ENCODE results near the gene RACGAP1.

RACGAP1 gene

DNA sequence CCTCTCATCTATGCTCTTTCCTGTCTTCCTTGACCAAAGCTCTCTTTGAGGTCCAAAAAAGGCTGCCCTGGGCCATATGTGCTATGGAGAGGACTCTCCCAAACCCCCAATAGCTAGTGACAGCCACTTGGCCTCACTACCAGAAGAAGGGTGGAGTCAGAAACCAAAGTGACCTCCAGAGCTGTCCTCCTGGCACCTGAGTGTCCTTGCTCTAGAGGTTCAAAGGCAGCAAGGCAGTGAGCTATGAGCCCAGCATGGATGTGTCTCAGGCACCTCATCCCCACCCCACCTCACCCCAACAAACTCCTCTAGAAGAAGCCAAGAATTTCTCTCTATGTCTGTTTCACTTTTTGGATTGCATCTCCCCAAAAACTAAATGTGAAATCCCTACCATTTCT lies 67.7 kb downstream of the RACGAP1 start:
- in situ Hi-C loops (cut with HindIII; ENCODE audit: low sequenced_read_pairs) = loop anchor here (10.0 kb wide), 1 partner anchor 107 kb away; no protein-coding TSS in a partner anchor

DNA sequence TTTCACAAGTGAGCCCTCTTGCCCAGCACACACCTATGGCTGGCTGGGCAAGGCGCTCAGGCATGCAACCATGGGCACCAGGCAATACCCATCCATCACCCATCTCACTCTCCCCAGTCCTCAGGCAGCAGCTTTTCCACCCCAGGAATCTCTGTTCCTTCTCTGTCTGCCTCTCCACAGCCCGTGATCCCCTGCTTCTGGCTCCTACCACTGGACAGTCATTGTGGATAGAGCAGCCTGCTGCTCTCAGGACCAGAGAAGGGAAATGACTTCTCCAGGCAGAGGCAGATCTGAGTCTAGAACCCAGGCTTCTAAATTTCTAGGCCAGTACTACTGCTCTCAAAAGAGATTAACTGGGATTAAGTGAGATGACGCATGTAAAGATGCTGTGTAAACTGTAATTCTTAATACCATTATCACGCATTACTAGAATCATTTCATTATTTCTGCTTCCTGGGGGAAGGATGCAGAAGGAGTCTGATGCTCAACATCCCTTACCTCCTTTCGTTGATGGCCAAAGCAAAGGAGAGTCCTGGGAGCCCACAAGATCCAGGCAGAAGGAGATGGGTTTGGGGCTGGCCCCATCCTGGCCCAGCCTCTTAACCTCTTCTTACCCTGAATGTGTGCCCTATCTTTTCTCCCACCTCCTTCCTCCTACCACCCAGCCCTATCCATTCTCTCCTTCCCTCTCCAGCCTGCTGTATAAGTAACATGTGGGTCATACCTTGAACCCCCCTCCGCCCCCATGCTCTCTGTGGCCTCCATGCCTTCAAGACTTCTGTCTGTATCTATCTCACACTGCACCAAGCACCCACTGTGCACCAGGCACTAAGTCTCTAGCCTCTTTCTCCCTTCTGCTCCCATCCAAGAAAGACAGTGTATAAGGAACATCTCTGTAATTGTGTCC lies 68.4 kb downstream of the RACGAP1 start:
- in situ Hi-C loops (cut with HindIII; ENCODE audit: low sequenced_read_pairs) = loop anchor here (10.0 kb wide), 1 partner anchor 108 kb away; no protein-coding TSS in a partner anchor

DNA sequence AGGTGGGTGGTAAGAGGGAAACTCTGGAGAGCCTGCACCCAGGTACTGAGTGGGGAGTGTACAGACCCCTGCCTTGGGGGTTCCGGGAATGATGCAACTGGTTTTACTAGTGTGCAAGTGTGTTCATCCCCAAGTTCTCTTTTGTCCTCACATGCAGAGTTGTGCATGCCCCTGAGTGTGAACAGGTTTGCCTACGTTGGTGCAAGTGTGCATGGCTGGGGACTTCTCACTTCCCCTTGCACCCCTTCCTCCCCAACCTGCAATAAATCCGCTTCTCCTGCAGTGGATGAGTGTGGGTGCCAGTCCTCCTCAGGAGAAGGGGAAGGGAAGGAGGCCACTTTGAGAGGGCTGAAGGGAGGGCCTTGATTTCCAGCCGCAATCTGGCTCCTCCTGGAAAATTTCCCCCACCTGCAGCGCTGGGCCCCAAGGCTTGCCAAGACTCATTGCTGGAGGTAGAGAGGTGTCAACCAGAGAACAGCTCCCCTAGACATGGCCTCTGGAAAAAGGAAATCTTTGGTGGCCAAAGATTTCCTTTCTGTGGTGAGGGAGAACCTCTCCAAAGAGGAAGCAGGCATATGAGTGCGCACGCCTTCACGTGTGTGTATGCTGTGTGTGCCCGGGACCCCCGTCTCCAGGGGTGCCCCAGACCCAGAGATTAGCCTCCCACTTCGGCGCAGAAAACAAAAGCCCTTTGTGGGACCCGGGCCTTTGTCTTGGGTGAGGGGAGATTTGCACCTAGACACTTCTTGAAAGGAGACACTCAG lies 69.2 kb downstream of the RACGAP1 start:
- in situ Hi-C loops (cut with HindIII; ENCODE audit: low sequenced_read_pairs) = loop anchor here (10.0 kb wide), 1 partner anchor 109 kb away; no protein-coding TSS in a partner anchor

DNA sequence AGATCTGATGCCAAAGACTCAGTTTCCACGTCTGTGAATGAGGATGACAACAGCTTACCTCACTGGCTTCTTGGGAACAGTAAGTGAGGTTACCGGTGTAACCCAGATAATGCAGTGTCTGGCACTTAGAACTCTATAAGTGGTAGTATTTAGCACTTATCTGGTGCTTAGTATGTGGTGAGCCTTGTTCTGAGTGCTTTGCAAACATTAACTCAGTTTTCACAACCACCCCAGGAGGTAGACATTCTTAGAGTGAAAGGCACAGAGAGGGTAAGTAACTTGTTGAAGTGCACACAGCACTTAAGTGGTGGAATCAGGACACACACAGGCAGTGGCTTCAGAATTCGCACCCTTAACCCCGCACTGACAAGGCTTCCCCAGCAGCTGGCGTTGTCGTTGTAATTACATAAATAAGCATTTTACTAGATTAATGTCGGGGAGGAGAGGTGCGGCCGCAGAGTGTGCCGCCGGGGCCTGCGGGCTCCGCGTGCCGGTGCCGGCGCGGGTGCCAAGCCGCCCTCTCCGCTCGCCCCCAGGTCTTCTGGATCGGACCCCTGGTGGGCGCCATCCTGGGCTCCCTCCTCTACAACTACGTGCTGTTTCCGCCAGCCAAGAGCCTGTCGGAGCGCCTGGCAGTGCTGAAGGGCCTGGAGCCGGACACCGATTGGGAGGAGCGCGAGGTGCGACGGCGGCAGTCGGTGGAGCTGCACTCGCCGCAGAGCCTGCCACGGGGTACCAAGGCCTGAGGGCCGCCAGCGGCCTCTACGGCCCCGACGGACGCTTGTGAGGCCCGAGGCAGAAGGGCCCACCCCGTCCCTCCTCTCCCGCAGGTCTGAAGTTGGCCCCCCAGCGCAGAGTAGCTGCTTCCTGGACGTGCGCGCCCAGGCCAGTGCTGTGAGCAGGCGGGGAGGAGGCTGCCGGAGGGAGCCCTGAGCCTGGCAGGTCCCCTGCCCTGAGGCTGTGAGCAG lies 70.1 kb downstream of the RACGAP1 start:
- in situ Hi-C loops (cut with HindIII; ENCODE audit: low sequenced_read_pairs) = loop anchor here (10.0 kb wide), 1 partner anchor 110 kb away; no protein-coding TSS in a partner anchor

GRCh38 chr12:49953961-49954846 lies 71.1 kb downstream of the RACGAP1 start:
- in situ Hi-C loops (cut with HindIII; ENCODE audit: low sequenced_read_pairs) = loop anchor here (10.0 kb wide), 1 partner anchor 111 kb away; no protein-coding TSS in a partner anchor

GRCh38 chr12:49953151-49953550 lies 72.1 kb downstream of the RACGAP1 start:
- in situ Hi-C loops (cut with HindIII; ENCODE audit: low sequenced_read_pairs) = loop anchor here (10.0 kb wide), 1 partner anchor 112 kb away; no protein-coding TSS in a partner anchor

DNA sequence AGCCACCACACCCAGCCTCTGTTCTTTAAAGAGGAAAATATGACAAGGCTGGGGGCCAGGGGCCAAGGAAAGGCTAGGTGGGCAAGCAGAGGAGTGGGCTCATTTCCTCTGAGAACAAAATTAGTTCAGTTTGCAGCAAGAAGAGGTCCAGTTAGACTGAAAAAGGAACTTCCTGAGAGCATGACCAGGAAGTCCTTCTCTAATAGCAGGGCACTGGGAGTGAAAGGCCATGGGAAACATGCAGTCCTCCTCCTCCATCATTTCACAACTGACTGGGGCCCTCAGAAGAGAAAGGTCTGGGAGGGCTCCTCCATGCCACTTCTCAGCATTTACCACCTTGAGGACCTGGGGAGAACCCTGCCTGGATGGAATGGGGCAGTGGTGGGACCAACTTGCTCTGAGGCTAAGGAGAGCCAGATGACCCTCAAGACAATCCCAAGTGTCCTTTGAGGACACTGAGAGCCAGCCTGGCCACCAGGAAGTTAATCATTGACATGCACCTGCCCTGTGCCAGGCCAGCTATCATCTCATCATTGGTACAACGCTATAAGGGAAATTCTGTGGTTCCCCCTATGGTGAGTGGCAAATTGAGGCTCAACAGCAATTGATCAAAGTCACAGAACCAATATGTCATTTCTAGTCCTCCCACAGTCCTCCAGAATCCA lies 72.8 kb downstream of the RACGAP1 start:
- in situ Hi-C loops (cut with HindIII; ENCODE audit: low sequenced_read_pairs) = loop anchor here (10.0 kb wide), 1 partner anchor 112 kb away; no protein-coding TSS in a partner anchor

GRCh38 chr12:49951411-49952240 lies 73.7 kb downstream of the RACGAP1 start:
- in situ Hi-C loops (cut with HindIII; ENCODE audit: low sequenced_read_pairs) = loop anchor here (10.0 kb wide), 1 partner anchor 113 kb away; no protein-coding TSS in a partner anchor

DNA sequence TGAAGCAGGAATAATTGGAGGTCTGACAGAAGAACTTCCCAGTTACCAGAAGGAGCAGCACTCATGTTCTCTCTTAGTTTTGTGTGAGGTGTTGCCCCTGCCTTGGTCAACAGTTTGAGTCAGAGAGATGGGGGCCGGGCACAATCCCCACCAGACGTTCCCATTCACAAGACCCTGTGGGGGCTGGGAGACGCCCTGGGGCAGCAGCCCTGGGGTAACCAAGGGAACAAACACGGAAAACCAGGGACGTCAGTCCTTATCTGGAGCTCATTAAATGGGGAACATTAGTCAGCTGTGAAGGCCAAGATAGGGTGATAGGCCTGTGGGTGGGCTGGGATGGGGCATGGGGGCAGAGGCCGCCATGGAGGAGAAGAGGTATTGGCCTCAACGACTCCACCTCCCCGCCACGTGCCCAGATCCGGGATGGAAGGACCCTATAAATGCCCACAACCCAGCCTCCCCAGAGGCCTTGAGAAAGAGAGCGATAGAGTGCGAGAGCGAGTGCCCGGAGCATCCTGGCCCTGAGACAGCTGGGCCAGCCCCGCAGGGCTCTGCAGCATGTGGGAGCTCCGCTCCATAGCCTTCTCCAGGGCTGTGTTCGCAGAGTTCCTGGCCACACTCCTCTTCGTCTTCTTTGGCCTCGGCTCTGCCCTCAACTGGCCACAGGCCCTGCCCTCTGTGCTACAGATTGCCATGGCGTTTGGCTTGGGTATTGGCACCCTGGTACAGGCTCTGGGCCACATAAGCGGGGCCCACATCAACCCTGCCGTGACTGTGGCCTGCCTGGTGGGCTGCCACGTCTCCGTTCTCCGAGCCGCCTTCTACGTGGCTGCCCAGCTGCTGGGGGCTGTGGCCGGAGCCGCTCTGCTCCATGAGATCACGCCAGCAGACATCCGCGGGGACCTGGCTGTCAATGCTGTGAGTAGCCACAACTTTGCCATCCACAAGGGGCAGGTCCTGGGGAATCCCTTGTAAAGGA lies 74.7 kb downstream of the RACGAP1 start, which contains the start of gene AQP2:
TSS of gene AQP2 (plus strand) at position 465 of the 979 bp plus-strand sequence. CDS start at position 559, 94 bp downstream.
- in situ Hi-C loops (cut with HindIII; ENCODE audit: low sequenced_read_pairs) = loop anchor here (10.0 kb wide), 1 partner anchor 114 kb away; no protein-coding TSS in a partner anchor

DNA sequence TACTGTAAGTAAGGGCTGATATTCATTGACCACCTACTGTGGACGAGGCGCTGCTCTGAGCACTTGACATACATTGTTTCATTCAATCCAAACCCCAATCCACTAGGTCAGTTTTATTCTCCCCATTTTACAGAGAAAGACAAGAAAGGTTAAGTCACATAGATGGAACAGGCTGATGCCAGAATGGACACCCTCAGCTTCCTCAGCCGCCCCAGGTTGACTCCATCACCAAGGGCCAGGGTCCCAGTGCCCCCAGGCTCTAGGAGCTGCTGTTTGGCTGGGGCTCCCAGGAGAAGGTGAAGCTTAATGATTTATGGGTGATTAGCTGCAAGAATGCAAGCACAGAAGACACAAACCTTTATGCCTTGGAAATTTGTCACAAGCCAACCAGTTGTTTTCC lies 75.4 kb downstream of the RACGAP1 start:
- in situ Hi-C loops (cut with HindIII; ENCODE audit: low sequenced_read_pairs) = loop anchor here (10.0 kb wide), 1 partner anchor 115 kb away; no protein-coding TSS in a partner anchor

DNA sequence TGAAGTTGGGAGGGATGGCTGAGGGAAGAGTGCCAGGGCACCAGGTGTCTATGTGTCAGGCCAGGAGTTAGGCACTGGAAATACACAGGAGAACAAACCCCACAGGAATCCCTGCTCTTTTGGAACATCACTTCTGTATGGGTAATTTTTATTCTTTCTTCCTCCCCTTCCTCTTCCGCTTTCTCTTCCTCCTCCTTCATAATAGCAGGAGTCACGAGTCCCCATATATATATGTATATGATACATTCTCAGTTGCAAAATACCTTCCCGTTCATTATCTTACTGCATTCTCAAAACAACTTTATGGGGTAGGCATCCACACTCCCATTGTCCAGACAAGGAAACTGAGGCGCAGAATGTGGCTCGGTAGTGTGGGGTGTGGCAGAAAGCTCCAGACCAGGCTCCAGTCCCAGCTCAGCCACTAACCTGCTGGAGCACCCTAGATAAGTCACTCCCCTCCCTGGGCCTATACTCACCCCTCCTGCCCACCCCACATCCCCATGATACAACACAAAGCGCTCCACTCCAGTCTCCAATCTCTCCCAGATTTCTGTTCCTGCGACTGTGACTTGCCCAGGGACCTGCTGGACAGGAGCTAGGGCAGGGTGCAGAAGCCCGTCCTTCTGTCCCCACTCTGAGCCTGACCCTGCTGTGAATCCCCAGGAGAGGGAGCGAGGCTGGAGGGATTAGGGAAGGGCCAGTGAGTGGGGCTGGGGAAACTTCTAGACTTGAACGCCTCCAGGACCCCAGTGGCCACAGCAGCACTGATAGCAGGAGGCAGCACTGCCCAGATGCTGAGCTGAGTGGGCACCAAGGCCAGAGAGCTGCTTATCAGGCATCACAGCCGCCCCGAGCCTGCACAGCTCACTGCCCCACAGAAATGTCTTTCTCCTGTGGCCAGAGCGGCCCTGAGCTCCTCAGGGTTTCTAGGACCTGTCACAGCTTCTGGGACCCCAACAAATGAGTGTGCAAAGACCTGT lies 76.1 kb downstream of the RACGAP1 start:
- in situ Hi-C loops (cut with HindIII; ENCODE audit: low sequenced_read_pairs) = no loop called here

GRCh38 chr12:49947593-49948226 lies 77.6 kb downstream of the RACGAP1 start:
- in situ Hi-C loops (cut with HindIII; ENCODE audit: low sequenced_read_pairs) = no loop called here

DNA sequence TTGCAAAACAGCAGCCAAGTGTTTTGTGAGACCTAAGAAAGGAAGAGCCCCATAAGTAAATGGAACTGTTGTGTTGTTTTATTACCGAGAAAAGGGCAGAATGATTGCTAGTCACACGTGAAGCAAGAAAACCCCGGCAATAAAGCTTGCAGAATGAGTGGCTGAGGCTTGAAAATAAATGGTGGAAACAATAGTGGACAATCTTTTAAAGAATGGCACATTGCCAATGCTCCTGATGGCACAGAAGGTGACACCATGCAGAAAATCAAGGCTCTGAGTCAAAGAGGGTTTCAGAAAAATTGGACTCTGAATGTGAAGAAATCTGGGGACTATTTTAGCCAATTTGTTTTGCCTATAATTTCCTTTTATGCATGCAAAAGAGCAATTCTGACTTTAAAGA lies 78.8 kb downstream of the RACGAP1 start:
- in situ Hi-C loops (cut with HindIII; ENCODE audit: low sequenced_read_pairs) = no loop called here

DNA sequence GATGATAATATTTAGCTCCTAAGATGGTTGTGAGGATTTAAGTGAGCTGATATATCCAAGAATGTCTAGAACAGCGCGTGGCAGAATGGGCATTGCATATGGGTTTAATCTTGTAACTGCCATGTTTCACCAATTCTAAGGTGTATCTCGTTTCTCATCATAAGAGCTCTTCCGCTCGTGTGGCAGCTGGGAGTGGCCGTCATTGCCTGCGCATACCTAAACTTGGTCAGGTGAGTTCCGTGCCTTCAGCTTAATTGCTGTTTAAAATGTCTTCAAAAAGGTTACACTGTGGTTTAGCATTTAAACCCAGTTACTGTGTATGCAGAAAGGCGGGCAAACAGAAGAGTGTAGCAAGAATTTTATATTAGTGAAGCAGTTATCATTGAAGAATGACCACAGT lies 79.2 kb downstream of the RACGAP1 start:
- in situ Hi-C loops (cut with HindIII; ENCODE audit: low sequenced_read_pairs) = no loop called here

Data from DLD1 (cell line).